Ishikawa (cell line): ENCODE measurements around the gene KEAP1.

Experiments used
- CEBPB ChIP-seq: IDR thresholded peaks from 2 replicates; pipeline ENCODE4 v1.6.1; 2012
- MAX ChIP-seq: IDR thresholded peaks from 2 replicates; pipeline ENCODE4 v1.6.1; 2012

GRCh38 chr19:10467104-10467706, 36.0 kb downstream of the KEAP1 start:
- TF ChIP-seq CEBPB (no peak), MAX (no peak)
